LoVo (cell line): ENCODE results near the gene TNFRSF13B.
"Not testable (repeated sequence)": the region's sequence is repeated elsewhere in the genome, so short reads cannot be mapped to it uniquely, and the experiment has no call there.

ENCODE experiments used
- DNase-seq: peaks from one replicate; pipeline ENCODE4 v3.0.0-alpha.2; 2016; ENCODE audit warnings: low spot score

TNFRSF13B gene

GRCh38 chr17:16987066-16987829 is 15.3 kb upstream of the TNFRSF13B start:
- no peak for DNase-seq

GRCh38 chr17:16986391-16986790 is 14.5 kb upstream of the TNFRSF13B start:
- DNase-seq: no peak

GRCh38 chr17:16981928-16982327 is 10.0 kb upstream of the TNFRSF13B start:
- no peak for DNase-seq

- no peak for DNase-seq
Observed at GRCh38 chr17:16980813-16981731, 9.2 kb upstream of the TNFRSF13B start.

GRCh38 chr17:16980061-16980460 is 8.1 kb upstream of the TNFRSF13B start:
- no peak for DNase-seq

GRCh38 chr17:16979237-16979823 is 7.4 kb upstream of the TNFRSF13B start:
- not testable (repeated sequence) for DNase-seq

GRCh38 chr17:16977932-16978331 is 6.0 kb upstream of the TNFRSF13B start:
- DNase-seq: no peak

GRCh38 chr17:16976725-16977550 is 5.0 kb upstream of the TNFRSF13B start:
- no peak for DNase-seq

- no peak for DNase-seq
Observed at GRCh38 chr17:16975744-16976625, 4.1 kb upstream of the TNFRSF13B start.

- no peak for DNase-seq
Observed at GRCh38 chr17:16975277-16975651, 3.3 kb upstream of the TNFRSF13B start.

GRCh38 chr17:16974569-16975276 is 2.8 kb upstream of the TNFRSF13B start:
- no peak for DNase-seq

GRCh38 chr17:16973760-16974540 is 2.0 kb upstream of the TNFRSF13B start:
- no peak for DNase-seq

GRCh38 chr17:16973043-16973442 is 1.1 kb upstream of the TNFRSF13B start:
- DNase-seq: not testable (repeated sequence)

GRCh38 chr17:16972346-16972745 is 428 bp upstream of the TNFRSF13B start:
- no peak for DNase-seq

GRCh38 chr17:16969931-16970906 is 1.7 kb downstream of the TNFRSF13B start:
- DNase-seq: no peak

- DNase-seq: no peak
Observed at GRCh38 chr17:16968786-16969185, 3.1 kb downstream of the TNFRSF13B start.

- no peak for DNase-seq
Observed at GRCh38 chr17:16962804-16963203, 9.1 kb downstream of the TNFRSF13B start.

- DNase-seq: no peak
Observed at GRCh38 chr17:16961792-16962191, 10.1 kb downstream of the TNFRSF13B start.
